GM19324 (cell line): ENCODE data around the gene ITGA2B.
A peak's percentile ranks its signal among the peaks of the same experiment; 100 is the strongest.
"Not testable (repeated sequence)": the region's sequence is repeated elsewhere in the genome, so short reads cannot be mapped to it uniquely, and the experiment has no call there.

Source experiments
- ATAC-seq: cut with Tn5 transposase; IDR thresholded peaks from one replicate; pipeline ENCODE4 v1.9.1; 2021; ENCODE audit warnings: mild to moderate bottlenecking, moderate library complexity; ENCODE audit not compliant: unreplicated experiment, low FRiP score

ITGA2B gene

DNA sequence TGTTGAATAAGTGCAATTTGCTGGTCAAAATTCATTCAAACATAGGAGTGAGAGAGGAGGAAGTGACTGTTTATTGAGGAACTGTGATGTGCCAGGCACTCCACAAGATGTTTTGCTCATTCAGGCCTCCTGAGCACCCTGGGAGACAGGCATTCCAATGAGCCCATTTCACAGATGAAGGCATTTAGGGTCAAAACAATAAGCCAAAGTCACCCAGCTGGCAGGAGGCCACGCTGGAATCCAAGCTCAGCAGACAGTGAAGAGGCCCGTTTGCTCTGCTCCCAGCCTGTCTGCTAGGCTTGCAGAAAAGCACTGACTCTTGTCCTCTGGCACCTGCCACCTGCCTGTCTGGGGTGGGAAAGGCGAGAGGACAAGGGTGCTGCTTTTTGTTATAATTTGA, 54.7 kb downstream of the ITGA2B start:
- no peak for ATAC-seq

DNA sequence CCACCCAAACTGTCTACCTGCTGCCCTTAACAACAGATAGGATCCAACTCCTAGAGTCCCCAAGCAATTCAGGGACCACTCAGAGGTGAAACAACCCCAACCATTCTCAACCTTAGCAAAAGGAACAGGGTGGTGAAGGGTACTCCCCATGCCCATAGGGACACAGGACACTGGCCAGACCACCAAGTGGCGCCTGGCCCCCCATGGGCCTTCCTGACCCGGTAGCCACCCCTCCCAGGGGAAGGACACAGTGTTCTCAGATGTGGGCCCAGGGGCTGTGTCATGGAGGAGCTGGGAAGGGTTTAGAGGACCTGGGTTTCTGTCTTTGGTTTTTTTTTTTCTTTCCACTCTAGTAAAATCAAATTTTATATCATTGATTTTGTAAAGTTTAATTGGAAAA, 55.1 kb downstream of the ITGA2B start:
- ATAC-seq = no peak

GRCh38 chr17:44333371-44333770, 56.1 kb downstream of the ITGA2B start:
- ATAC-seq = no peak

- ATAC-seq = no peak
These were observed 58.1 kb downstream of the ITGA2B start for GRCh38 chr17:44331249-44331760.

DNA sequence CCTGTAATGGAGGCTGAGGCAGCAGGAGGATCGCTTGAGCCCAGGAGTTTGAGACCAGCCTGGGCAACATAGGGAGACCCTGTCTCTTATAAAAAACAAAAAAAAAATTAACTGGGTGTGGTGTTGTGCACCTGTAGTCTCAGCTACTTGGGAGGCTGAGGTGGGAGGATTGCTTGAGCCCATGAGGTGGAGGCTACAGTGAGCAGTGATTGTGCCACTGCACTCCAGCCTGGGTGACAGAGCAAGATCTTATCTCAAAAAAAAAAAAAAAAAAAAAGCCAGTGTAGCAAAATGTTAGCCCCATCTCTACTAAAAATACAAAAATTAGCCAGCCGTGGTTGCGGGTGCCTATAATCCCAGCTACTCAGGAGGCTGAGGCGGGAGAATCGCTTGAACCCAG, 59.2 kb downstream of the ITGA2B start:
- ATAC-seq = not testable (repeated sequence)

- not testable (repeated sequence) for ATAC-seq
These were observed 59.9 kb downstream of the ITGA2B start for GRCh38 chr17:44329516-44329915.

DNA sequence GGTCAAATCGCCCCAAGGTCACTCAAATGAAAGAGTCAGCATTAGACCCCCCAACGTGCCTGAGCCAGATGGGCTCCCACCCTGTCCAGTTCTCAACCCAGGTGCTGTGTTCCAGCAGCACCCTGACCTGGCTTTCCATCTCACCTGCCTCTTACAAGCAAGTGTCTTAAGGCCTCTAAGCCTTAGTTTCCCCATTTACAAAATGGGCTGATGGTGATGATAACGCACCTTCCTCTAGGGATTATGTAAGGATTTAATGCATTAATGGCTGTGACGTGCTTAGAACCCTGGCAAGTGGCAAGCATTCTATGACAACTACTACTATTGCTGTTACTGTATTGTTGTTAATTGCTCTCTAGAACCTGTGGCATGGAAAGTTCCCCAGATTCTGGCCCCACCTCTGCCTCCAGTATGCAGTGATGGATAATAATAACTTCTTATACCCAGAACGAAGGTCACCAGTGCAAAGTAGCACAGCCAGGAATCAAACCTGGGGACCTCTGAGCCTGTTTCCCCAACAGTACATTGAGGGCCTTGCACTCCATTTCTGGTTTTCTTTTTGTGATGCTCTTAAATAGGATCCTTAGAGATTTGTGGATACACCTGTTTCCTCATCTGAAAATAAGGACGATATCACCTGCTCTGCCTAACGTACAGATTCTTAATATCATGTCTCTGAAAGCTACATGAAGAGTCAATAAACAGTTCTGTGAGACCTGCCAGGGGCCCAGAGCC, 61.6 kb downstream of the ITGA2B start:
- no peak for ATAC-seq

DNA sequence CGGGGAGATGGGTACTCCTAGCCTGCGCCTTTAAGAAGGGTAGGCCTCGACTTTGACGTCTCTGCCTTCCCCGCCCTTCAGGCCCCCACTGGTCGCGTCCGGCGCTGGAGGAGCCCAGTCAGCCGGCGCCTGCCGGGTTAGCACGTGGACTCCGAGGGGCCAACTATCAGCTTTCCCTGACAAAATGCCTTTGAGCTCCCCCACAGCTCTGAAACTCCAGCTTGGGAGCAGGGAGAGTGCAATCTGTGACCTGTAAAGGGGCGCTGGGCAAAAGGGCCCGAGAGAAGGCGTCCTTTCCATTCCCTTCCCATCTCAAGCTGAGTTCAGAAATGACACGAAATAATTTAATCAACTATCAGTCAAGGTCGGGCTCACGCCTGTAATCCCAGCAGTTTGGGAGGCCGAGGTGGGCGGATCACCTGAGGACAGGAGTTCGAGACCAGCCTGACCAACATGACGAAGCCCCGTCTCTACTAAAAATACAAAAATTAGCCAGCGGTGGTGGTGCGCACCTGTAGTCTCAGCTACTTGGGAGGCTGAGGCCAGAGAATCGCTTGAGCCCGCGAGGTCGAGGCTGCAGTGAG, 62.5 kb downstream of the ITGA2B start:
- peak; percentile 44 for ATAC-seq

- peak; percentile 77 for ATAC-seq
These were observed 64.7 kb downstream of the ITGA2B start, which contains the start of gene SLC25A39 for GRCh38 chr17:44324571-44325275. TSS of gene SLC25A39 (minus strand) at chr17:44324823. CDS start at chr17:44323562, 1,261 bp downstream.

DNA sequence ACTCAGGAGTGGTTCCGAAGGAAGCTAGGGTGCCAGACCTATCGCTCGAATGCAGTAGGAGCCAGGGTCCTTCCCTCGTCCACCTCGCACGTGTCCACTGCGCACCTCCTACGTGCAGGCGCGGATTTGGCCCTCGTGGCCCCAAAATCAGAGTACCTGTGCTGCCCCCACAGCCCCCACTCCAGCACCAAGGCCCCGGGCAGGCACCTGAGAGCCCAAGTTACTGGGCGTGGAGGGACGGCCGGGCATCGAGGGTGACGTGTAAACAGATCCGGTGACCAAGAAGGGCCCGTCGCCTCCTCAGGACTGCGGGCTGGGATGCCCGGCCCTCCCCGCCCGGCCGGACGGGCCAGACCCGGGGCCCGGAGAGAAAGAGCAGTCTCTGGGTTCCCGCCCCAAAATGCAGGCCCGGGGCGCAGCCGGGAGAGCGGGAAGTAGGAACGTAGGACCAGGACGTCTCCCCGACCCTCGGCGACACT, 65.3 kb downstream of the ITGA2B start:
- ATAC-seq = peak; percentile 3

GRCh38 chr17:44323359-44324091, 65.9 kb downstream of the ITGA2B start:
- no peak for ATAC-seq

DNA sequence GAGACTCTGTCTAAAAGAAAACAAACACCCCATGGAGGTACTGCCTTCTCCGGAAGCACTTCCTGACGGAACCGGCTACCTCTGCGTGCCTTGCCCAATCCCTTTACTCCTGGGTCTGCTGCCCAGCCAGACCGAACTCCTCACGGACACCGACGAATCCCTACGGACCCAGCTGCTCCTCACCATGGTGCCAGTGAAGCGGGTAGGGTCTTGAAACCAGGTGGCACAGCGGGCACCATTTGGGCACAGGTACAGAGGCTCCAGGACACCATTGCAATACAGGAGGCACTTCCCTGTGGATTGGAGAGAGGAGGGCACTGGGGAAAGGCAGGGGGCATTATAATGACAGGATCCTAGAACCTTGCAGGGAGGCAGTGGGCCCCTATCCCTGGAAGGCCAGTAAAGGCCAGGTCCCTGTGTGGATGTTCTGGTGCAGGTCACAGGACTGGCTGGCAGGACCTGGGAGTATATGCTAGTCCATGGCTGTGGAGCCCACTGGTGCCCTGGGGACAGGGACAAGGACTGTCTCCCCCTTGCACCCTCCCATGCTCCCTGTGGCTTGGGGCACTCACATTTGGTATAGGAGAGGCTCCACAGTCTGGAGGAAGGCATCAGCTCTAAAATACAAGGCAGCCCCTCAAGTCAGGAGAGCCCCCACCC, 67.1 kb downstream of the ITGA2B start:
- no peak for ATAC-seq
